Caco-2 (cell line): Measurements from ENCODE around the gene GPR173. TPM values are rescaled to one million over a fixed set of nuclear protein-coding genes. Genes with fewer than 3 reads are reported as not detected.

Experiments
- BruUV-seq: library from RNA; stranded (reverse); fragments of 400-500 nt; replicated peaks from 2 replicates; lab custom pipeline; 2021; lab: Mats Ljungman, UMichigan
- CTCF ChIA-PET: fragments of 300-600 bp; sonication (Branson Sonifier 250); formaldehyde crosslinking; loops from one replicate; lab custom pipeline; 2022; ENCODE audit warnings: antibody characterized with exemption; lab: Charles Lee
- POLR2A ChIA-PET: fragments of 300-600 bp; sonication (Branson Sonifier 250); formaldehyde crosslinking; loops from one replicate; lab custom pipeline; 2022; ENCODE audit warnings: antibody characterized with exemption; lab: Charles Lee
- DNase-seq, 2 experiments: peaks; one replicate each; pipeline versions ENCODE4 v3.0.0 to v3.0.0-alpha.2; 2020 to 2022
- H3K27me3 ChIP-seq: replicated peaks from 2 replicates; pipeline ENCODE4 v1.6.0; 2011; ENCODE audit warnings: low read length; ENCODE audit not compliant: control insufficient read depth, insufficient read depth
- H3K36me3 ChIP-seq: 2 replicates; pipeline ENCODE4 v1.5.1; 2011; ENCODE audit warnings: low read length; ENCODE audit not compliant: control insufficient read depth, insufficient read depth
- H3K4me1 ChIP-seq: fragments of 250-450 bp; sonication (Bioruptor Pico); 2 replicates; pipeline ENCODE4 v1.5.1; 2020; ENCODE audit warnings: mild to moderate bottlenecking
- H3K4me3 ChIP-seq: 2 replicates; pipeline ENCODE4 v1.5.1; 2011; ENCODE audit warnings: low read depth, mild to moderate bottlenecking, control low read depth, low read length
- H3K9me3 ChIP-seq: fragments of 250-450 bp; sonication (Bioruptor Pico); 2 replicates; pipeline ENCODE4 v1.5.1; 2020; ENCODE audit warnings: mild to moderate bottlenecking, moderate library complexity
- H3K27ac Mint-ChIP-seq: one replicate; pipeline ENCODE4 v1.8.0; 2022; ENCODE audit warnings: mixed read lengths; ENCODE audit not compliant: unreplicated experiment
- H3K27me3 Mint-ChIP-seq: one replicate; pipeline ENCODE4 v1.8.0; 2022; ENCODE audit warnings: mixed read lengths; ENCODE audit not compliant: insufficient read depth, unreplicated experiment
- H3K36me3 Mint-ChIP-seq: one replicate; pipeline ENCODE4 v1.8.0; 2022; ENCODE audit warnings: mild to moderate bottlenecking, mixed read lengths; ENCODE audit not compliant: insufficient read depth, unreplicated experiment
- H3K4me1 Mint-ChIP-seq: one replicate; pipeline ENCODE4 v1.8.0; 2022; ENCODE audit warnings: low read depth, mixed read lengths; ENCODE audit not compliant: unreplicated experiment
- H3K4me3 Mint-ChIP-seq: one replicate; pipeline ENCODE4 v1.8.0; 2022; ENCODE audit warnings: mild to moderate bottlenecking, moderate library complexity, mixed read lengths; ENCODE audit not compliant: unreplicated experiment
- H3K9me3 Mint-ChIP-seq: one replicate; pipeline ENCODE4 v1.8.0; 2022; ENCODE audit warnings: mixed read lengths; ENCODE audit not compliant: unreplicated experiment
- intact Hi-C: fragments of 100-400 bp; cut with micrococcal nuclease; formaldehyde crosslinking; loops from one replicate; pipeline ENCODE4 v1.10.0; 2022; ENCODE audit not compliant: unreplicated experiment
- total RNA-seq: library from RNA; stranded (reverse); gene quantifications from 2 replicates; pipeline ENCODE4 v1.2.3, GENCODE V29; 2022
- TF ChIP-seq, protein P1 (sequence below), 2 experiments: fragments of 200-600 bp in 1 of 2; IDR thresholded peaks; 1 replicate in 1 of 2; 2 replicates in 1 of 2; pipeline versions ENCODE4 v1.5.1 to v1.8.0; 2011 to 2022; ENCODE audit warnings: antibody characterized with exemption in 1 of 2, control low read depth in 1 of 2, inconsistent platforms in 1 of 2, low read depth in 1 of 2, low read length in 1 of 2, mild to moderate bottlenecking in 1 of 2, moderate library complexity in 1 of 2; ENCODE audit not compliant: insufficient read depth in 1 of 2, severe bottlenecking in 1 of 2, unreplicated experiment in 1 of 2

GPR173 gene
- total RNA-seq, 1 experiment from 2014 or later = 0.18 TPM

DNA sequence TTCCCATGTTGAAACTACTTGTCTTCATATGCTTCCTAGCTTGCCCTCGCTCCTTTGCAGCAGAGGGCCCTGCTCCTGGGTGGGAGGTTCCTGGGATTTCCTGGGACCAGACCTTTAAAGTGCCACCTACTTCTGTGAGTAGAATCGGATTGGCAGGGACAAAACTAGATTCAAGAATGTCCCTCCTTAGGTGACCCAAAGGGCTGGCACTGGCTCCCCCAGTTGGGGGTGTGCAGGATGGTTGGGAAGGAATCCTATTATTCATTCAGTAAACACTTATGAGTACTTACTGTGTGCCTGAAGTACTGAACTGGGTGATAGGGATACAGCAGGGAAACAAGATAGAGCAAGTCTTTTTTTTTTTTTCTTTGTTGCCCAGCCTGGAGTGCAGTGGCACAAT is 42.8 kb downstream of the GPR173 start:
- no peaks in the 10 kb centered on the region for H3K9me3 Mint-ChIP-seq
- H3K27me3 Mint-ChIP-seq = no peaks in the 10 kb centered on the region
- peaks cover 6% of the 10 kb centered on the region for H3K4me1 Mint-ChIP-seq
- Histone ChIP-seq H3K27me3 (no peaks in the 10 kb centered on the region), H3K4me3 (no peak overlapping the region), H3K36me3 (no peaks in the 10 kb centered on the region; the same call in 1 of the 2 replicates), H3K9me3 (no peaks in the 10 kb centered on the region), H3K4me1 (no peaks in the 10 kb centered on the region)
- BruUV-seq = no TSS peak
- peaks cover 15% of the 10 kb centered on the region for H3K36me3 Mint-ChIP-seq
- intact Hi-C loops = loop anchor here (5.0 to 10.0 kb wide), 2 partner anchors 94 to 133 kb away; partner anchors contain the start of gene KDM5C
- H3K27ac Mint-ChIP-seq = no peak overlapping the region
- TF ChIP-seq, protein P1, sequence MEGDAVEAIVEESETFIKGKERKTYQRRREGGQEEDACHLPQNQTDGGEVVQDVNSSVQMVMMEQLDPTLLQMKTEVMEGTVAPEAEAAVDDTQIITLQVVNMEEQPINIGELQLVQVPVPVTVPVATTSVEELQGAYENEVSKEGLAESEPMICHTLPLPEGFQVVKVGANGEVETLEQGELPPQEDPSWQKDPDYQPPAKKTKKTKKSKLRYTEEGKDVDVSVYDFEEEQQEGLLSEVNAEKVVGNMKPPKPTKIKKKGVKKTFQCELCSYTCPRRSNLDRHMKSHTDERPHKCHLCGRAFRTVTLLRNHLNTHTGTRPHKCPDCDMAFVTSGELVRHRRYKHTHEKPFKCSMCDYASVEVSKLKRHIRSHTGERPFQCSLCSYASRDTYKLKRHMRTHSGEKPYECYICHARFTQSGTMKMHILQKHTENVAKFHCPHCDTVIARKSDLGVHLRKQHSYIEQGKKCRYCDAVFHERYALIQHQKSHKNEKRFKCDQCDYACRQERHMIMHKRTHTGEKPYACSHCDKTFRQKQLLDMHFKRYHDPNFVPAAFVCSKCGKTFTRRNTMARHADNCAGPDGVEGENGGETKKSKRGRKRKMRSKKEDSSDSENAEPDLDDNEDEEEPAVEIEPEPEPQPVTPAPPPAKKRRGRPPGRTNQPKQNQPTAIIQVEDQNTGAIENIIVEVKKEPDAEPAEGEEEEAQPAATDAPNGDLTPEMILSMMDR (IDR thresholded peaks at IDR 0.05; ENCODE audit: insufficient read depth in 1 of 2, low read depth in 1 of 2, low read length in 1 of 2, severe bottlenecking in 1 of 2, unreplicated experiment in 1 of 2) = no peak
- ChIA-PET POLR2A (no interaction called here), CTCF (no interaction called here)
- DNase-seq = no peak
- no peak overlapping the region for H3K4me3 Mint-ChIP-seq

DNA sequence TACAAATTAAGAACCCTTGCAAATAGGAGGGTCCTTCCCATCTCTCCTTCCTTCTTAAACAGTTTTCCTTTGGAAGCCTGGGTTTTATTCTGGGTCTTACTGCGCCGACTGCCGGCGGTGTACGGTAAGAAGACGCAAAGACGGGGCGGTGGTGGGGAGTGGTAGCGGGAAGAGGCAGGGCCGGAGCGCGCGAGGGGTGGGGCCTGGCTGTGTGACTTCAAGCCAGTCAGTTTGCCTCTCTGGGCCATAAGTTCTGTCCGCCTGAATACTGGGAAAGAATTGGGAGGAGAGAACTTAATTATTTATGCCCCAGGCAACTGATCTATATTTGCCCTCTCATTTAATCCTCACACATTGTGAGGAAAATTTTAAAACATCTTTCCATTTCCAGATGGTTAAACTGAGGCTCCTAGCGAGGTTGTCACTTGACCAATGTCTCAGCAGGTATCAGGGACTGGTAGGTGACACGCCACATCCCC is 44.6 kb downstream of the GPR173 start:
- Mint-ChIP-seq H3K27ac (peak overlapping the region; percentile 82), H3K27me3 (no peaks in the 10 kb centered on the region), H3K4me3 (peak overlapping the region; percentile 87), H3K4me1 (peaks cover 6% of the 10 kb centered on the region), H3K9me3 (no peaks in the 10 kb centered on the region), H3K36me3 (peaks cover 6% of the 10 kb centered on the region)
- BruUV-seq = TSS peak; percentile 66
- no peaks in the 10 kb centered on the region for H3K4me1 ChIP-seq
- CTCF ChIA-PET = no interaction called here
- intact Hi-C loops = loop anchor here (1.0 to 10.0 kb wide), 5 partner anchors 11 to 132 kb away; partner anchors contain the start of genes KDM5C and TSPYL2
- H3K9me3 ChIP-seq = no peaks in the 10 kb centered on the region
- H3K4me3 ChIP-seq = peak overlapping the region; percentile 76
- POLR2A ChIA-PET = no interaction called here
- TF ChIP-seq, protein P1 (IDR thresholded peaks at IDR 0.05; ENCODE audit: insufficient read depth in 1 of 2, low read depth in 1 of 2, low read length in 1 of 2, severe bottlenecking in 1 of 2, unreplicated experiment in 1 of 2) = peak in 1 of 2 experiments; percentile 49
- no peaks in the 10 kb centered on the region for H3K36me3 ChIP-seq
- H3K27me3 ChIP-seq = no peaks in the 10 kb centered on the region
- DNase-seq = peak; percentile 82 to 83

DNA sequence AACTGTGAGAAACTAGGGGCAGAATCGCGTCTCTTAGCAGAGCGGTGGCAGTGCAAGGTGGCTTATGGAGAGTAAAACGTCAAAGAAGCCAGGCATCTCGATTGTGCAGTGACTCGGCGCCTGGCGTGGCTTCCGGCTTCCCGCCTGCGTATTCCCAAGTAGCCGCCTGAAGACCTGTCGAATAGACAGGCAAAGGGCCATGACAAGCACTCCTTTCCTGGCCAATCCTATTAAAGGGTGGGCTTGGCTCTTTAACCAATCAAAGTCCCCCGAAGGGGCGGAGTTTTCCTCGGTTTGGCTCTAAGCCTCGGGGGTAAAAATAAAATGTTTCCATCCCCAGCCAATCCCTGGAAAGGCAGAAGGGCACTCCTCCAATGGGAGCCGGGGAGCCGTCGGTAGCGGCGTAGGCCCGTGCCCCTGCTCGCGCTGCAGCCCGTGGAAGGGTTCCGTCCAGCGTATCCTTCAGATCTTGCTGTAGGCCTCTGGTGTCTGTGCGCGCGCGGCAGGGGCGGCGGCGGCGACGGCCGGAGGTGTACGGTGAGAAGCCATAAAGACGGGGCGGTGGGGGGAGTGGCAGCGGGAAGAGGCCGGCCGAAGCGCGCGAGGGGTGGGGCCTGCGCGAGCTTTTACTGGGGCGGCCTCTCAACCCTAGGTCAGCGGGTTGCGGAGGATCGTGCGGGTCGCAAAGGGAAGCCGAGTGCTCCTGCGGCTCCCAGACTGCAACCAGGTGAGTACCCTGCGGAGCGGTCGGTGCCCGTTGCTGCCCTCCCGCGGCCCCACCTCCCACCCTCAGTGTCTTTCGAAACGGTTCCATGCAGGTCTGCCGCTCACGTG is 45.4 kb downstream of the GPR173 start, which contains the start of gene KANTR:
TSS of gene KANTR (plus strand) at position 395 of the 834 bp plus-strand sequence. CDS start 30,131 bp downstream, outside the sequence.
- Mint-ChIP-seq H3K4me1 (peaks cover 6% of the 10 kb centered on the region), H3K9me3 (no peaks in the 10 kb centered on the region), H3K27ac (peak within 1 kb of the TSS; percentile 82), H3K27me3 (no peaks in the 10 kb centered on the region), H3K36me3 (peaks cover 6% of the 10 kb centered on the region), H3K4me3 (peak within 1 kb of the TSS; percentile 87)
- Histone ChIP-seq H3K4me3 (peak within 1 kb of the TSS; percentile 76), H3K27me3 (no peaks in the 10 kb centered on the region), H3K4me1 (no peaks in the 10 kb centered on the region), H3K36me3 (no peaks in the 10 kb centered on the region), H3K9me3 (no peaks in the 10 kb centered on the region)
- BruUV-seq = no TSS peak
- ChIA-PET POLR2A (interaction anchor here (0.5 to 0.6 kb wide), 2 partner anchors 169 to 590 kb away, joined by 3 to 4 read pairs; no protein-coding TSS in a partner anchor), CTCF (interaction anchor here (0.6 kb wide), 1 partner anchor 79 kb away, joined by 3 read pairs; no protein-coding TSS in a partner anchor)
- DNase-seq = peak; percentile 90 to 92
- TF ChIP-seq, protein P1 (IDR thresholded peaks at IDR 0.05; ENCODE audit: insufficient read depth in 1 of 2, low read depth in 1 of 2, low read length in 1 of 2, severe bottlenecking in 1 of 2, unreplicated experiment in 1 of 2) = no peak
- intact Hi-C loops = loop anchor here (1.0 to 10.0 kb wide), 5 partner anchors 12 to 131 kb away; partner anchors contain the start of genes KDM5C and TSPYL2
